Measurements from ENCODE around the gene NOL6. TPM values are rescaled to one million over a fixed set of nuclear protein-coding genes. Genes with fewer than 3 reads are reported as not detected.
A peak's percentile ranks its signal among the peaks of the same experiment; 100 is the strongest.

Gene NOL6
- total and polyA plus RNA-seq, 9 of the 15 experiments (the other 6 are each of a cell fraction or from before 2014, with no cell fraction given) = 7.7 to 58.9 (median 27.0) TPM

- TF ChIP-seq E4F1 (CRISPR knock-in tag; IDR thresholded peaks at IDR 0.05; ENCODE audit: borderline replicate concordance) (no peak), MAZ (CRISPR knock-in tag; conservative IDR thresholded peaks at IDR 0.05 in 1 of 2, IDR thresholded peaks at IDR 0.05 in 1 of 2) (peak in 1 of 2 experiments; percentile 79), KAT8 (IDR thresholded peaks at IDR 0.05; ENCODE audit: low read depth) (no peak), CCAR2 (IDR thresholded peaks at IDR 0.05; ENCODE audit: low read depth, low read length) (no peak), ZNF212 (CRISPR knock-in tag; IDR thresholded peaks at IDR 0.05) (no peak), CREB1 (IDR thresholded peaks at IDR 0.05) (peak; percentile 29; the same call in 1 of the 2 replicates), CREB1 (CRISPR knock-in tag; IDR thresholded peaks at IDR 0.05) (no peak), CBFA2T3 (IDR thresholded peaks at IDR 0.05) (peak; percentile 72)
Measured at GRCh38 chr9:33446946-33447798, 26.6 kb downstream of the NOL6 start, which contains the start of gene AQP3 (continued).
